GM21723 (cell line): ENCODE results near the gene C4BPA.

ENCODE experiments used
- ATAC-seq: cut with Tn5 transposase; IDR thresholded peaks from one replicate; pipeline ENCODE4 v1.9.1; 2021; ENCODE audit warnings: mild to moderate bottlenecking, moderate library complexity; ENCODE audit not compliant: unreplicated experiment

C4BPA gene

GRCh38 chr1:207179036-207179435 is 75.0 kb downstream of the C4BPA start:
- no peak for ATAC-seq

- no peak for ATAC-seq
Observed at GRCh38 chr1:207181847-207182246, 77.8 kb downstream of the C4BPA start.

- no peak for ATAC-seq
Observed at GRCh38 chr1:207186503-207186902, 82.5 kb downstream of the C4BPA start.

GRCh38 chr1:207188901-207189300 is 84.9 kb downstream of the C4BPA start:
- no peak for ATAC-seq

GRCh38 chr1:207191061-207191460 is 87.0 kb downstream of the C4BPA start:
- ATAC-seq: no peak

GRCh38 chr1:207191776-207192175 is 87.7 kb downstream of the C4BPA start:
- no peak for ATAC-seq

GRCh38 chr1:207194197-207194596 is 90.2 kb downstream of the C4BPA start:
- ATAC-seq: no peak
